Activated T-helper 1 cell treated with Interleukin-2 at 50 U/mL for 16 hours (primary cell): Measurements from ENCODE around the gene UNC5C.

Source experiments
- DNase-seq: peaks from one replicate; pipeline ENCODE4 v3.0.0-alpha.2; 2020; ENCODE audit warnings: low read depth

Gene UNC5C

DNA sequence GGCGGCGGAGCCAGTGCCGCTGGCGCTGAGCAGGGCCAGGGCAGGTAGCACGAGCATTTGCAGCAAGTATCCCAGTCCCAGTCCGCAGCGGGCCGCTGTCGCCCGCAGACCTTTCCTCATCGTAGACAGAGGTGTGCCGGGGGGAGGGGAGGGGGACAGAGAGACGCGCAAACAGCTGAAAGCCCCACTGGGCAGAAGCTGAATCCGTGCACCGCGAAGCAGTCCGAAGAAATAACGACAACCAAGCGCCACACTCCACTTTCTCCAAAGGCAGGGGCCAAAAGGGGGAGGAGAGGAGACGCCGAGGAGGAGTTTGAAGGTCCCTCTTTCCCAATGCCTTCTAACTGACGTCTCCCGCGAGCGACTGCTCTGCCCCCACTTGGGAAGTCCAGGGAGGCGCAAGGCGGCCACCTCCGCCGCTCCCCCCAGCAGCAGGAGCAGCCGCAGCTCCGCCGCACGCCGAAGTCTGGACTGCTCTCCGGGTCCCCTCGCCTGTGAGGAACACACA is at the start of gene UNC5C:
UNC5C (minus strand) TSS at position 236 of the 508 bp plus-strand sequence.
- DNase-seq: no peak

DNA sequence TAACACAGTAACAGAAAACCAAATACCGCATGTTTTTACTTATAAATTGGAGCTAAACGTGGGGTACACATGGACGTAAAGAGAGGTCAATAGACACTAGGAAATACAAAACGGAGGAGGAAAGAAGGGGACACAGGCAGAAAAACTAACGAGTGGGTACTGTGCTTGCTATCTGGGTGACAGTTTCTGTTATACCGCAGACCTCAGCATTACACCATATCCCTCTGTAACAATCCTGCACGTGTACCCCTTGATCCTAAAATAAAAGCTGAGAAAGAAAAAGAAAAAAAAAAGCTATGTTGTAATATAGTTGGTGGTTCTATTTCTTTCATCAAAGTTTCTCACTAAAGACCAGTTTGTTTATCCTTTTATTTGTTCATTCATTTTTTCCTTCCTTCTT is 47.9 kb upstream of the UNC5C start:
- no peak for DNase-seq

DNA sequence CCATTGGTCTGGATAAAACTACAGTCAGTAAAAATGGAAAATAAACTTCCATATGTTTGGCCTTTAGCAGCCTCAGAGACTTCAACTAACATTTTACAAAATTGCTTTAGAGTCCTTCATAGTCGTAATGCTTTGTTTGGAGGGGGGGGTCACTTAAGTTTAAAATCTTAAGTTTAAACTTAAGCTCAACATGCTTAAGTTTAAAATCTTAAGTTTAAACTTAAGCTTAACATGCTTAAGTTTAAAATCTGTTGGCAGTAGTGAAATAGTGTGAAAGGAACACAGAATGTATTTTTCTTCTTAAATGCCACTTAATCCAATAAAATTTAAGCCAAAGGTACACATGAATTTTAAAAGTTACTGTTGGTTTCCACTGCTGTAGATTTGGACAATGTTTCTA is 45.9 kb upstream of the UNC5C start:
- DNase-seq: no peak

DNA sequence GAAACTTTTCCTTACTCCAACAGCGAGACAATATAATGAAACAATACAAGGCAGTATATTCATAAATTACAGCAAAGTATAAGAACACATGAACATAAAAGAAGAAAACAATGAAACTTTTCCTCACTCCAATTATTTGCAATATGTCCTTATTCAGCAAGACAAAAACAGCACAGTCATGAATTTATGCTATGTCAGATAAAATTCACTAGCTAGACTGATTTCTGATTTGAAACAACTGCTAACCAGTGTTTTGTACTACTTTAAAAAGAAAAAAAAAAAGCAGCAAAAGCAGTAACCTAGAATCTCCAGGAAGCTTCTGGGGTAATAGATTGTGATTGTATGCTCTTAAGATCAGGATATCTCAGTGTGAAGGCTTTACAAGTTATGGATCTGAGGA is 45.2 kb upstream of the UNC5C start:
- no peak for DNase-seq

DNA sequence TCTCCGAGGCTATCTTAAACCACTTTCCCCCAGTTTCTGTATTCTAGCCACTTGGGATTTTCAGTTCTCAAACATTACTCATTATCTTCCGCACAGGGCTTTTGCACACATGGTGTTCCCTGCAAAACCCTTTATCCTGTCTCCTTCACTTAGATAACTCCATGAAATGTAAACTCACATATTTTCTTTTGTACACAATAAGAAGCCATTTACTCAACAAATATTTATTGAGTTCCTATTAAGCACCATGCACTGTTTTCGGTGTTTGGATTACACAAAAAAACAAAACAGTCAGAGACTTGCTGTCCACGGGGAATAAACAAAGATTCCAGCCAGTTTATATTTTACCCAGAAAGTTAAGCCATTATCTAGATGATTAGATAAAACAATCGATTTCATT is 42.5 kb upstream of the UNC5C start:
- DNase-seq: no peak

DNA sequence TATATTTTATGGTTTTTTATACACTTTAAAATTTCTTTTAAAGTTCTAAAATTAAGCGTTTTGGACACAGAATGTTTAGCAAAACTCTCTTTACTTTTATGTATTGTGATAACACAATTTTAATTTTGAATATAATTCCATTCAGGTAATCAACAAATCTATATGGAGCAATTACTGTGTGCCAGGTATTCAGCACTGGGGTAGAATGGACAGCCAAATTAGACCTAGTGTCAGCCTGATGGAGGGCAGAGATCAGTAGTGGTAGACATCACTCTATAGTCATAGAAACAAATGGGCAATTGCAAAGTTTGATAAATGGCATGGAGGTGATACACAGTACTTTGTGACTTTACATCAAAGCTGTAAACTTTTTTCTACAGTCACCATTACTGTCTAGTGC is 41.8 kb upstream of the UNC5C start:
- DNase-seq: no peak

DNA sequence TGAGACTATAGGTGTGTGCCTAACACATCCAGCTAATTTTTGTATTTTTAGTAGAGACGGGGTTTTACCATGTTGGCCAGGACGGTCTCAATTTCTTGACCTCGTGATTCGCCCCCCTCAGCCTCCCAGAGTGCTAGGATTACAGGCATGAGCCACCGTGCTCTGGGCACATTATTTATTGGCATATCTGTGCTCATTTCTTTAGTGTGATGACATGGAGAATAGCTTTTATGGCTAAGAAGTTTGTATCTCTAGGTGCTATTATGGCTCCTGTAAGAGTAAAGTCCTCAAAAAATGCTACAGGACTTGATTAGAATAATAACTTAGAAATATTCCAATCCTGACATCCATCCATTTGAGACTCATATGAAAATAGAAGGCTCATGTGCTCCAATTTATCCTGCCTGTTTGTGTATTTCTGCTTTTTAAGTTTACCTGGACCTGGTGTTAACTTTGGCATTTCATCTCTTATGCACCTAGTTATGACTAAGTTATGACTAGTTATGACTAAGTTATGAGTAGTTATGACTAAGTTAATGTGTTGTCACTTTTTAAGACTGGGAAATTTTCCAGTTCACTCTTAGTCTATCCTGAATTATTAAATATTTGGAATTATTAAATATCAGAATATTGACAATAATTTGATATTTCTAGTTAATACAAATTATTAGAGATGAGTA is 36.4 kb upstream of the UNC5C start:
- no peak for DNase-seq

DNA sequence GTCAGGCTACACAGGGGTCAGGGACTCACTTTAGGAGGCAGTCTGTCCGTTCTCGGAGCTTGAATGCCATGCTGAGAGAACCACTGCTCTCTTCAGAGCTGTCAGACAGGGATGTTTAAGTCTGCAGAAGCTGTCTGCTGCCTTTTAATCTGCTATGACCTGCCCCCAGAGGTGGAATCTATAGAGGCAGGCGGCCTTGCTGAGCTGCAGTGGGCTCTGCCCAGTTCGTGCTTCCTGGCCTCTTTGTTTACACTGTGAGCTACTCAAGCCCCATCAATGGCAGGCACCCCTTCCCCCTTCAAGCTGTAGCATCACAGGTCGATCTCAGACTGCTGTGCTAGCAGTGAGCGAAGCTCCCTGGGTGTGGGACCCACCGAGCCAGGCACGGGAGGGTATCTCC is 31.5 kb upstream of the UNC5C start:
- DNase-seq: no peak

DNA sequence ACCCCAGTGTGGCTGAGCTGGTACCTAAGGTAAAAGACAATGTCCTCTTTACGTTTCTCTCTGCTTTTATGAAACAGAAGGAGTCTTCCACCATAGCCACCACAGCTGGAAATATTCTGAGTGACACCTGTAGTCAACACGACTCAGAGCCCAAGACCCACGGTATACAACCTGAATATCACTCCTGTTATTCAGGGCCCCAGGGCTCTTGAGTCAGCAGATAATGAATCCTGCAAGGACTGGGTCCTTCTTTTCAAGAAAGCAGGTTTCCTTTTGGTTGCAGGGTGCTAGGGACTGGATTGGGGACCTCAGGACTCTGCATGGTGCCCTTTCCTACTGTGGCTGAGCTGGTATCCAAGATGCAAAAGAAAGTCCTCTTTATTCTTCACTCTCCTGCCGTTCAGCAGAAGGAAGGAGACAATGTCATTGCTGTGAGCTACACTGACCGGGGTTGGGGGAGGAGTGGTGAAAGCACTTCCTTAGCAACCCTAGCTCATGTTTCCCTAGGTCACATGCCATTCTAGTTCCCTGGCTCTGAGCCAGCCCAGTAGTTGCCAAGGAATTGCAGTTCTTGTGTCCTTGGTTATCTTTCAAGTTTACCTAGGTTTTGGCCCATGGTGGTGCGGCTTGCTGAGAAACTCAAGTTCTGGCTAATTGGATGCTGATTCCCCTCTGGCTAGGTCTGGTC is 23.7 kb upstream of the UNC5C start:
- DNase-seq: no peak

DNA sequence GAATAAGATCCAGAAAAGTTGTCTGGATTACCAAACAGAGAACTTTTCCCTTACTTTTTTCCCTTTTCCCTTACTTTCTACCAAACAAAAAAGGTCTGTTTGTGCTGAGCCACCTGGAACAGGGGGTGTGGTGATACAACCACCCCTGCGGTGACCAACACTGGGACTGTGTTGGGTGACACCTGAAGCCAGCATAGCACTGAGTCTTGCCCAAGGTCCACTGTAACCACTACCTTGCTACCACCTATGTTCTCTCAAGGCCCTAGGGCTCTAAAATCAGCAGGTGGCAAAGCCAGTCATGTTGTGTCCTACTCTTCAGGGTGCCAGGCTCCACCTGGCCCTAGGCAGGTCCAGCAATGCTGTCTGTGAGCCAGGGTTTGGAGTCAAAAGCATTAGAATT is 22.8 kb upstream of the UNC5C start:
- DNase-seq: no peak

DNA sequence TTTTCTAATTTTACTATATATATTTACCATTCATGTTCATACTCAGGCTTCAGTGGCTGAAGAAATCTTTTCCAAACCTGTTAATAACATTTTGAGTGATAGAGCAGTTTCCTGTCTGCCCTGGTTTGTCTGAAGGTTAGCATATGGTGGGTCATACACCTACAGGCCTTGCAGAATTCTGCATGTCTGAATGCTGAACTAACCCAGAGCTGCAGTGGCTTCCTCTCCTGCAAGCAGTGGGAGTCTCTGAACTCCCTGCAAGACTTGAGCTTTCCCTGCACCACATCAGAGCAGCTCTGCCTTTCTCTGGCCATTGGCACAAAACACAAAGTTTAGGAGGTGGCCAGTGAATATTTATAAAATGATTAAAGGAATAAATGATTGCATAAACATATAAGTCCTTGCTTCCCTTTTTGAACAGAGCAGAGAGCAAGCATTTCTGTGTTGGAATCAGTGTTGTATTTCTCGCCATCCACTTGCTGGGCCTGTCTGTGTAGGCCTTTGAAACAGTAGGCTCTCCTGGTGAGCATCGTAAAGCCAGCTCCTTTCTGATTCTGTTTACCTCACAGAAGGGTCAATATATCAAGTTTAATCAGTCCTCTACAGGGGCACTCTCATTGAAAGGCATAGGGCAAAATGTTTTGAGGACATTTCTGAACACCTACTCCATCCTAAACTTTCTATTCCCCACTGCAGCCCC is 15.0 kb upstream of the UNC5C start:
- DNase-seq: no peak

DNA sequence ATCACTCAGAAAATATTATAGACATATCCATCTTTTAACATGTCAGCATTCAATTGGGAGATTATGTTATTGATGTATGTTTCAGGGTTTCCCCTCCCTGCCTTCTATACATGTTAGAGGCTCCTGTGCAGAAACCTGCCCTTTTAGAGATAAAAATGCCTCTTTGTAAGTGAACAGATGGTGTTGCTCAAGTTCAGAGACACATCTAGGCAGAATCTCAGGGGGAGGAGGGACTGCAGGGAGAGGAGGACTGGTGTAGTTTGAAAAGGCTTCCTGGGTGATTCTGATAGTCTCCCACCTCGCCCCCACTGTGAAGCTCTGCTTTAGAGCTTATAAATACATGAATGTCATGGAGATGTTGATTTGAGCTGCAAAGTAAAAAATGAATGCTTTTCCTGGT is 12.0 kb upstream of the UNC5C start:
- DNase-seq: no peak

DNA sequence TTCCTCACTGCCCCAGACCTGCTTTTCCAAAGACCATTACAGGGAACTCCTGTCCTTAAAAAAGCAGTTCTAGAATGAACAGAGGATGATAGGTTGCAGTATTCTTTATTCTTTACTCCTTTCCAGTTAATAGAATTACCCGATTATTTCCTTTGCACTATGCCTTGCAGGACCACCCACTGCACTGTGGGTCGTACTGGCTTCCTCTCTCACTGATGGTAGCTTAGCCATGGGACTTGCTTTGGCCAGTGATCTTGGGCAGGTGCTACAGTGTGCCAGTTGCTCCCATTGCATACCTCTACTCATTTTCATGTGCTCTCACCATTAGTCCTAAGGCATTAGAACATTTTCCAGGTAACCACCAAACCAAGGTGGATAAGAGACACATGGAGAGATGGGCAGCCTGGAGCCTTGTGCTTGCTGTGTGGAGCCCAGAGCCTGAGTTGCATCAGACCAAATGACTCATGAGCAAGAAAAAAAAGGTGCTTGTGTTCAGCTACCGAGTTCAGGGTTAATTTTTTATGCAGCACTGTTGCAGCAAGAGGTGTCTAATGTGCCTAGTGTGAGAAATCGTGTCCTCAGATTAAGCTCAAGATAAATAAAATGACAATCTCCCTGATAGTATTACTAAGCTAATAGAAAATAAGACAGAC is 7.6 kb upstream of the UNC5C start:
- no peak for DNase-seq

DNA sequence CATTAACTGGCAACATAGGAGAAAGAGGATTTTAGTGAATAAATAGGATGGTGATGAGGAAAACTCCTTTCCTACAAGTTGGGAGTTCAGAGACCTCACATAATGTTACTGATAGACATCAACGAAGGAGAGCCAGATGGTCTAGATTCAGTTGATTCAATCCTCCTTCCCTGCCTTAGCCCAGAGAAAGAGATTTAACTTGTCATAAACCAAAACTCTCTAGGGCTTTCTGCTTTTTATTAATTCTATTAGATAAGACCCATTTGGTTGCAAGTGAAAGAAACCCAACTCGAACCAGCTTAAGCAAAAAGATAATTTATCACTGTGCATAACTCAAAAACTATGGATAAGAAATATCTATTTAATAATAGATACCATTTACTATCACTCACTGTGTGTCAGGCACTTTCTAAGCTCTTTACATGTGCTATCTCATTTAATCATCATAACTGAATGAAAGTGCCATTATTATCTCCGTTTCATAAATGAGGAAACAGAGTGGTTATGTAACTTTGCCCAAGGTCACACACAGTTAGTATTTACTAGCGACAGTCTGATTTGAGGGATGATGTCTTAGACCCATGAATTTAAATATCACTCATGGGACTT is 4.3 kb upstream of the UNC5C start:
- DNase-seq: no peak

DNA sequence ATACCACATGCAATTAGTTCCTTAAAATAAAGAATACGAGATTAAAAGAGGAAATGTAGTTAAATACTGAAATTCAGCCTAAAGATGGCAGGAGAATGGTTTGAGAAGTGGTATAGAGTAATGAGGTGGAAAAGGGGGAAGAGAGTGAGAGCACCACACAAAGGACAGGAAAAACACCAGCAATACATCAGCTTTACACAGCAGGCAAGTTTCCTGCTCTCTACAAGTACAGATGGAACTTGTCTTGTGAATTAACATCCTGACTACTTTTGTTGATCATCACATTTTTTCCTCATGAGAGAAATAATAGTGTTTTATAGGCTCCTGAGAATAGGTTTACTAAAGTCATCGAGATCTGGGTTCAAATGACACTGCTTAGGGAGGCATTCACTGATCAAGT is 2.9 kb upstream of the UNC5C start:
- DNase-seq: no peak

DNA sequence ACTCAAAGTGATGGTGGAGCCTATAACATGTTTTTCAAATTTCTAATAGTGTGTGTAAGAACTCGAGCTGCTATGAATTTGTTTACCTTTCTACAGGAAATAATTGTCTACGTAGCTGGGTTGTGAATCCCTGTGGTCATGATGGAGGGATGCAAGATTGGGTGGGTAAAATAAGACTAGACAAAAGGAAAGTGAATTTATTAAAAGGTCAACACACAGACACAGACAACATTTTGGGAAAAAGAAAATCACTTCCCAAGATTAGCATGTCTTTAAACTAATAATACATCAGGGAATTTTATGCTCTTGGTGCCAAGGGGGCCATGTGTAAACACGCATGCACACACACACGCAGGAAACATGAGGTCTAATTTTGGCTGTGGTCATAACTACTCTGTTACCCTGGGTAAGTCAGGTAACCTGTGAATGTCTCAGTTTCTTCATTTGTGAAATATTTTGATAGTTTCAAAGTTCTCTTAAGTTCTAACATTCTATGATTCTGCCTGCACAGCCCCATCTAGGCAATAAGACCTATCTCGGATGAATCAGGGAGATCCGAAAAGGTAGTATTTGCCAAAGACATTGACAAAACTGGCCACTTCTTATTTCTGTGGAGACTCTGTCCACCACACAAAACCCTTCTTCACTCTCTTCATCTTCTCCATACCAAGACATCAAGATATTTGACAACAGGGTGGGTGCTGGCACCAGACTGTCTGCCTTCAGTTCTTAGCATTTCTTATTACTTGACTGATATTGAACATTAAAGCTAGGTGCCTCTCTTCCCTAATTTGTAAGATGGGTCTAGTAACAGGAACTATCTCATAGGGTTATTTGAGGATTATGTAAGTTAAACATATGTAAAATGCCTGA is 1.6 kb upstream of the UNC5C start:
- DNase-seq: no peak

DNA sequence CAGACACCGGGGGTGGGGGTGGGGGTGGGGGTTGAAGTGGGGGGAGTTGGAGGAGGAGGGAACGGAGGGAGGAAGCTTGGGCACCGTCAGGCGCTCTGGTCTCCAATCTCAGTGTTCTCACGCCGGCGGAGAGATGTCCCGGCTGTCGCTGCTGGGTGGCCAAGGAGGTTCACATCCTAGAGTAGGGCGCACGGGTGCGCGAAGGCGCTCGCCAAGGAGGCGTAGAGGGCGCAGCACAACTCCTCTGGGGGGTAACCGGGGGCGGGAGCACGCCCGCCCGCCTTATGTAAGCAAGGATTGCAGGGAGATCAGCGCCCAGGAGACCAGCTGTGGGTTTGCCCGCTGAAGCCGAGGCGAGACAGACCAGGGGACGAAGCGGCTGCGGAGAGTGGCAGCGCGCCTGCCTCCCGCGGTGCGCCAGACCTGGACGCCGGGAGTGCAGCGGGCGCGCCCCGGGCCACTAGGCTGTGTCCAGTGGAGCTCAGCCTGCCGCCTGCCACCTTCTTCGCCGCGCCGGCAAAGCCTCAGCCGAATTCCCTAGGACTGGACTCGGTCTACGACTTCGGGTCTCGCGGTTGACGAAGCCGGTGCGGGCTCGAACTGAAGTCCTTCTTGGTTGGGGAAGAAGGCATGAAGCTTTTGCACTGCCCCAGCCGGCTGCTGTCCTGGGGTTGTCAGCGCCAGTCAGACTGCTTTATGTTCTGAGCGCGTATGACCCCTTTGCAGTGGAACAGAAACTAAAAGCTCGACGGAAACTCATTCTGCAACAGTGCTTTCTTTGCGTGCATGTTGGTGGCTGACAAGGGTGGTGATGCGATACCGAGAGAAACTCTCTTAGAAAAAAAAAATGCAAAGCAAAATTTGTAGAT is 707 bp upstream of the UNC5C start:
- no peak for DNase-seq

DNA sequence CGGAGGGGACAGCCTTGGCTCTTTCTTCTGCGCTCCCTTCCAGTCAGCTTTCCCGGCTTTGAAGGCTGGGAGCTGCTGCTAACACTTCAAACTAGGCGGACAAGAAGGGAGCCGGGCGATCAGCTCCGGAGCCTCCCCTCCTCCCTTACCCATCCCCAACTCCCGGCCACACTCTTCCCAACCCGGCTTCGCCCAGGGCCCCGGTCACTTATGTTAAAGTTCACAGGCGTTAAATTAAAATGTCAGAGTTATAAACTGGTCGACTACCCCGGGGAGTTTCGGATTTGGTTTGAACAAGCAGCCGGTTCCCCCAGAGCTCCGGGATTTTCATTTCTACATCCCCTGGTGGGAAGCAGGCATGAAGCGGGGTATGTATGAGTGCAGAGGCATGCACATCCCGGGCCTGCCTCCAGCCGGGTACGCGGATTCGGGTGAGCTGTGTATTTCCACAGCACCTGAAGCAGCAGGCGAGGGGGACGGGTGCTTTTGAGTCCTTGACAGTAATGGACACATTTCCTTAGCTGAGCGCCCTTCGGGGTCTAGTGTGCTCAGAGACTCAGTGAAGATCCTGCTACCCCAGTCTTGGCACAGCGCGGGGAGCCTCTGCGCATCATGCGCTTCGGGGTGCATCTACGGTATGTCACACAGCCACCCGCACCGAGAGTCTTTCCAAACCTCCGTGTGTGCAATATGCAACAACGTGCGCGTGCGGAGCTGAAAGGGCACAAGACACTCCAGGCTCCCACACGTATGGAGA is 880 bp downstream of the UNC5C start:
- DNase-seq: no peak

DNA sequence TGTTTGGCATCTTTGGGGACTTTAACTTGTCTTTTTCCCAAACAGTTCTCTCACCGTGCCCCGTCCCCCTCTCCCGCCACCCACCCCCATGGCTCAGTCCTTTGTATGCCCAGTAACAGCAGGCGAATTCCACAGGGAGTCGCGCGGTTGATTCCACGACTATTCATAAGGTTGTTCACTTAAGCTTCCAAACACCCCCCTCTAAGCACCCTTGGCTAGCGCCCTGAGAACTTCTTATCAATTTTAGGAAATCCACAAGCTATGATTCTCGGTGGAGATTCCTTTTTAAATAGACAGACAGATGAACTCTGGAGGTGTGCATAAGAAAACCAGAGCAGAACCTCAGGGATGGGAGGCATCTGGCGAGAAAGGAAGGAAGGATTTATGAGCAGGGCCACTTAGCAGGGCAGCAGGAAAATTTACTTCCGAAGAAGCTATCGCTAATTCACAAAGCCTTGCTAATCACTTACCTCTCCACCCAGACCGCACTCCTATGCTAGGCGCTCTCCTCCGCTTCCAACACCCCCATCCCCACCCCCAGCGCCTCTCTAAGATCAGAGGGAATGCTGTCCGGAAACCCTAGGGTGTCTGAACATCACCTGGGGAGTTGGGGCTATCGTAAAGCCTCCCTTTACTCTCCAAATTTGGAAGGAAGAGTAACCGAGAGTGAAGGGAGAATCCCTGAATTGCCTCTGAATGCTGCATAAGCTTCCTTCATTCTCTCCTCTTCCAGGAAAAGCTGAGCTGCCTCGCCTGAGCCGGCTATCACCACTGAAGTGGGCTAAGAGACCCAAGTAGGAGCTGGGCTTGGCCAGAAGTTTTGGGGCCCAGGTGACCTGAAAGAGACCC is 1.7 kb downstream of the UNC5C start:
- DNase-seq: no peak
